ENCODE measurements around the gene AK4. TPM values are rescaled to one million over a fixed set of nuclear protein-coding genes. Genes with fewer than 3 reads are reported as not detected.
"Not testable (repeated sequence)": the region's sequence is repeated elsewhere in the genome, so short reads cannot be mapped to it uniquely, and the experiment has no call there.

Gene AK4
- total RNA-seq, 3 donors from 2014 or later, result 18.2 to 47.3 (median 41.0) TPM

GRCh38 chr1:65151641-65152040, 3.6 kb downstream of the AK4 start:
- intact Hi-C loops (cut with DNase I; ENCODE audit: low total_unique reads), result no loop called here

GRCh38 chr1:65153635-65154034, 5.6 kb downstream of the AK4 start:
- no peaks in the 10 kb centered on the region for H3K9me3 ChIP-seq
- DNase-seq (ENCODE audit: low spot score in 2 of 2), result no peak
- TF ChIP-seq POLR2AphosphoS5 (IDR thresholded peaks at IDR 0.05) (no peak), CTCF (IDR thresholded peaks at IDR 0.05) (no peak), POLR2A (IDR thresholded peaks at IDR 0.05) (no peak)
- H3K27ac ChIP-seq, result peak overlapping the region; percentile 27 to 55
- no peaks in the 10 kb centered on the region for H3K4me1 ChIP-seq
- no peak overlapping the region for H3K4me3 ChIP-seq
- H3K27me3 ChIP-seq, result no peaks in the 10 kb centered on the region
- H3K36me3 ChIP-seq, result no peaks in the 10 kb centered on the region
- intact Hi-C loops (cut with DNase I; ENCODE audit: low total_unique reads), result no loop called here

More at GRCh38 chr1:65151641-65152040, 3.6 kb downstream of the AK4 start:
- TF ChIP-seq CTCF (IDR thresholded peaks at IDR 0.05), result no peak
- no peak for TF ChIP-seq POLR2AphosphoS5 (IDR thresholded peaks at IDR 0.05)
- no peak for TF ChIP-seq POLR2A (IDR thresholded peaks at IDR 0.05)
- no peak for DNase-seq (ENCODE audit: low spot score in 2 of 2)
- no peaks in the 10 kb centered on the region for H3K9me3 ChIP-seq
- H3K36me3 ChIP-seq, result no peaks in the 10 kb centered on the region
- no peaks in the 10 kb centered on the region for H3K4me1 ChIP-seq
- H3K27me3 ChIP-seq, result no peaks in the 10 kb centered on the region
- no peak overlapping the region for H3K4me3 ChIP-seq
- no peak overlapping the region for H3K27ac ChIP-seq

DNA sequence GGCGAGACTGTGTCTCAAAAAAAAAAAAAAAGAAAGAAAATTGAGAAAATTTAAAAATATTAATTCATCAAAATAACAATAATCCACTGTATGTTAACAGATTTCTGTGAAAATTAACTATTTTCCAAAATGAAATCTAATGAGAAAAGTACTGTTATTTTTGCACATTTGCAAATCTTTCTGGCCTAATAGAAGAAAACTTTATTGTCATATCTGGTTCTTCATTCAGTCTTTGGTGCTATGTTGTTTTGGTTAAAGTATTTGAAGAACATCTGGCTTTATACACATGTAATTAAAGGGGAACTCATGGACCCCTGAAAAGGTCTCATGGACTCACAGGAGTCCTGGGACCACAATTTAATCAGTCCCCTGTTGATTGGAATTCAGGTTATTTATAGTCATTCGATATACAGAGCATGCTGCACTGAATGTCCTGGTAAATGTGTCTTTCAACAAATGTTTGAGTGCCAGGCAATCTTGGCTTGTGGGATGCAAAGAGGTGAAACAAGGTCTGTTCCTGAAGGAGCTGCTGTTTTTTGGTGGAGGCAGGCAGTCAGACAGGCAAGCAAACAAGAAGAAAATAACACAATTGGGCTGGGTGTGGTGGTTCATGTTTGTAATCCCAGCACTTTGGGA, 9.0 kb downstream of the AK4 start:
- no peak for TF ChIP-seq POLR2AphosphoS5 (IDR thresholded peaks at IDR 0.05)
- TF ChIP-seq POLR2A (IDR thresholded peaks at IDR 0.05), result no peak
- TF ChIP-seq CTCF (IDR thresholded peaks at IDR 0.05), result no peak
- no peaks in the 10 kb centered on the region for H3K36me3 ChIP-seq
- no peaks in the 10 kb centered on the region for H3K4me1 ChIP-seq
- no peaks in the 10 kb centered on the region for H3K27me3 ChIP-seq
- H3K4me3 ChIP-seq, result no peak overlapping the region
- no peak overlapping the region for H3K27ac ChIP-seq
- no peaks in the 10 kb centered on the region for H3K9me3 ChIP-seq
- no peak for DNase-seq (ENCODE audit: low spot score in 2 of 2)
- intact Hi-C loops (cut with DNase I; ENCODE audit: low total_unique reads), result no loop called here

DNA sequence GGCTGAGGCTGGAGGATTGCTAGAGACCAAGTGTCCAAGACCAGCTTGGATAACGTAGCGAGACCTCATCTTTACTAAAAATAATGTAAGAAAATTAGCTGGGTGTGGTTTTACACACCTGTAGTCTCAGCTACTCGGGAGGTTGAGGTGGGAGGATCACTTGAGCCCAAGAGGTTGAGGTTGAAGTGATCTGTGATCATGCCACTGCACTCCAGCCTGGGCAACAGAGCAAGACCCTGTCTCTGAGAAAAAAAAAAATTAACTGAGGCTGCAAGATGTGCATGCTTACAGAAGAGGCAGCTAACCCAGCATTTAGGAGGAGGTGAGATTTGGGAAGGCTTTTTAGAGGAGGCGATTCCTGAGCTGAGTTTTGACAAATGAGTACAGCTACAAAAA, 9.5 kb downstream of the AK4 start:
- intact Hi-C loops (cut with DNase I; ENCODE audit: low total_unique reads), result no loop called here
- Histone ChIP-seq H3K36me3 (no peaks in the 10 kb centered on the region), H3K9me3 (no peaks in the 10 kb centered on the region), H3K4me3 (no peak overlapping the region), H3K4me1 (no peaks in the 10 kb centered on the region), H3K27ac (no peak overlapping the region), H3K27me3 (no peaks in the 10 kb centered on the region)
- TF ChIP-seq POLR2A (IDR thresholded peaks at IDR 0.05), result no peak
- no peak for TF ChIP-seq POLR2AphosphoS5 (IDR thresholded peaks at IDR 0.05)
- no peak for TF ChIP-seq CTCF (IDR thresholded peaks at IDR 0.05)
- DNase-seq (ENCODE audit: low spot score in 2 of 2), result no peak

GRCh38 chr1:65159291-65159688, 11.3 kb downstream of the AK4 start:
- H3K4me3 ChIP-seq; H3K27me3 ChIP-seq; H3K36me3 ChIP-seq; H3K9me3 ChIP-seq; H3K4me1 ChIP-seq; intact Hi-C loops (cut with DNase I; ENCODE audit: low total_unique reads); DNase-seq (ENCODE audit: low spot score in 2 of 2); H3K27ac ChIP-seq: not testable (repeated sequence)

Data from breast epithelium (tissue), 4 donors.